HL-60 (cell line): ENCODE measurements around the gene ROCK2.

Experiments
- SPI1 ChIP-seq: IDR thresholded peaks from 2 replicates; pipeline ENCODE4 v1.6.1; 2012; ENCODE audit warnings: low read depth, mild to moderate bottlenecking, borderline replicate concordance
- TF ChIP-seq, protein P1 (sequence below): IDR thresholded peaks from one replicate; pipeline ENCODE4 v1.5.1; 2011; ENCODE audit warnings: low read length, control low read depth, inconsistent platforms; ENCODE audit not compliant: insufficient read depth
- TF ChIP-seq, protein P2 (sequence below): IDR thresholded peaks from 2 replicates; pipeline ENCODE4 v1.6.1; 2012; ENCODE audit warnings: low read depth; ENCODE audit not compliant: insufficient replicate concordance

DNA sequence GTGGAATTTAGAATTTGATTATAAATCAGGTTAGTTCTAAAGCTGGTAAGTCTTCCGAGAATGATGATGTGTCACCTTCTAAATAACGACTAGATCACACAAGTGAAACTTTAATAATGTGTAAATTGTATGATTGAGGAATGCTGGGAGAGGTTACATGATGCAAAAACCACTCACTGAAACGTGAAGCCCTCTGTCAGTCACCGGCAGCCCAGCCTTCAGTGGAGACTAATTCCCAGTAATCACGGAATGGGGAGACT lies 45.9 kb upstream of the ROCK2 start:
- TF ChIP-seq, protein P1, sequence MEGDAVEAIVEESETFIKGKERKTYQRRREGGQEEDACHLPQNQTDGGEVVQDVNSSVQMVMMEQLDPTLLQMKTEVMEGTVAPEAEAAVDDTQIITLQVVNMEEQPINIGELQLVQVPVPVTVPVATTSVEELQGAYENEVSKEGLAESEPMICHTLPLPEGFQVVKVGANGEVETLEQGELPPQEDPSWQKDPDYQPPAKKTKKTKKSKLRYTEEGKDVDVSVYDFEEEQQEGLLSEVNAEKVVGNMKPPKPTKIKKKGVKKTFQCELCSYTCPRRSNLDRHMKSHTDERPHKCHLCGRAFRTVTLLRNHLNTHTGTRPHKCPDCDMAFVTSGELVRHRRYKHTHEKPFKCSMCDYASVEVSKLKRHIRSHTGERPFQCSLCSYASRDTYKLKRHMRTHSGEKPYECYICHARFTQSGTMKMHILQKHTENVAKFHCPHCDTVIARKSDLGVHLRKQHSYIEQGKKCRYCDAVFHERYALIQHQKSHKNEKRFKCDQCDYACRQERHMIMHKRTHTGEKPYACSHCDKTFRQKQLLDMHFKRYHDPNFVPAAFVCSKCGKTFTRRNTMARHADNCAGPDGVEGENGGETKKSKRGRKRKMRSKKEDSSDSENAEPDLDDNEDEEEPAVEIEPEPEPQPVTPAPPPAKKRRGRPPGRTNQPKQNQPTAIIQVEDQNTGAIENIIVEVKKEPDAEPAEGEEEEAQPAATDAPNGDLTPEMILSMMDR = no peak
- TF ChIP-seq SPI1 = no peak
- TF ChIP-seq, protein P2, sequence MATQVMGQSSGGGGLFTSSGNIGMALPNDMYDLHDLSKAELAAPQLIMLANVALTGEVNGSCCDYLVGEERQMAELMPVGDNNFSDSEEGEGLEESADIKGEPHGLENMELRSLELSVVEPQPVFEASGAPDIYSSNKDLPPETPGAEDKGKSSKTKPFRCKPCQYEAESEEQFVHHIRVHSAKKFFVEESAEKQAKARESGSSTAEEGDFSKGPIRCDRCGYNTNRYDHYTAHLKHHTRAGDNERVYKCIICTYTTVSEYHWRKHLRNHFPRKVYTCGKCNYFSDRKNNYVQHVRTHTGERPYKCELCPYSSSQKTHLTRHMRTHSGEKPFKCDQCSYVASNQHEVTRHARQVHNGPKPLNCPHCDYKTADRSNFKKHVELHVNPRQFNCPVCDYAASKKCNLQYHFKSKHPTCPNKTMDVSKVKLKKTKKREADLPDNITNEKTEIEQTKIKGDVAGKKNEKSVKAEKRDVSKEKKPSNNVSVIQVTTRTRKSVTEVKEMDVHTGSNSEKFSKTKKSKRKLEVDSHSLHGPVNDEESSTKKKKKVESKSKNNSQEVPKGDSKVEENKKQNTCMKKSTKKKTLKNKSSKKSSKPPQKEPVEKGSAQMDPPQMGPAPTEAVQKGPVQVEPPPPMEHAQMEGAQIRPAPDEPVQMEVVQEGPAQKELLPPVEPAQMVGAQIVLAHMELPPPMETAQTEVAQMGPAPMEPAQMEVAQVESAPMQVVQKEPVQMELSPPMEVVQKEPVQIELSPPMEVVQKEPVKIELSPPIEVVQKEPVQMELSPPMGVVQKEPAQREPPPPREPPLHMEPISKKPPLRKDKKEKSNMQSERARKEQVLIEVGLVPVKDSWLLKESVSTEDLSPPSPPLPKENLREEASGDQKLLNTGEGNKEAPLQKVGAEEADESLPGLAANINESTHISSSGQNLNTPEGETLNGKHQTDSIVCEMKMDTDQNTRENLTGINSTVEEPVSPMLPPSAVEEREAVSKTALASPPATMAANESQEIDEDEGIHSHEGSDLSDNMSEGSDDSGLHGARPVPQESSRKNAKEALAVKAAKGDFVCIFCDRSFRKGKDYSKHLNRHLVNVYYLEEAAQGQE = no peak
